PC-9 (cell line): ENCODE data around the gene MYO6. TPM values are rescaled to one million over a fixed set of nuclear protein-coding genes. Genes with fewer than 3 reads are reported as not detected.

Experiments
- BruUV-seq: library from RNA; stranded (reverse); fragments of 400-500 nt; replicated peaks from 2 replicates; lab custom pipeline; 2021; lab: Mats Ljungman, UMichigan
- CTCF ChIA-PET: fragments of 300-600 bp; sonication (Branson Sonifier 250); formaldehyde crosslinking; loops from one replicate; lab custom pipeline; 2022; ENCODE audit warnings: antibody characterized with exemption; lab: Charles Lee
- POLR2A ChIA-PET: fragments of 300-600 bp; sonication (Branson Sonifier 250); formaldehyde crosslinking; loops from one replicate; lab custom pipeline; 2022; ENCODE audit warnings: antibody characterized with exemption; ENCODE audit not compliant: unreplicated experiment; lab: Charles Lee
- DNase-seq, 2 experiments: peaks; one replicate each; pipeline versions ENCODE4 v3.0.0 to v3.0.0-alpha.2; 2015 to 2022; ENCODE audit warnings: mixed read lengths in 1 of 2
- H2AFZ ChIP-seq: fragments of 200-600 bp; sonication (generic); 2 replicates; pipeline ENCODE4 v1.8.1; 2017; ENCODE audit warnings: antibody characterized with exemption
- H3F3A ChIP-seq: fragments of 200-600 bp; sonication (generic); 2 replicates; pipeline ENCODE4 v1.8.1; 2017; ENCODE audit warnings: antibody characterized with exemption, mild to moderate bottlenecking, low read depth; ENCODE audit not compliant: insufficient read depth
- H3K27ac ChIP-seq: fragments of 200-600 bp; sonication (generic); 2 replicates; pipeline ENCODE4 v1.6.1; 2016; ENCODE audit warnings: mixed run types
- H3K27me3 ChIP-seq: fragments of 200-600 bp; sonication (generic); 2 replicates; pipeline ENCODE4 v1.6.1; 2016; ENCODE audit warnings: low read depth, mixed run types; ENCODE audit not compliant: insufficient read depth
- H3K36me3 ChIP-seq: fragments of 200-600 bp; sonication (generic); 2 replicates; pipeline ENCODE4 v1.6.1; 2016; ENCODE audit warnings: low read depth, mixed run types
- H3K4me1 ChIP-seq: fragments of 200-600 bp; sonication (generic); replicated peaks from 2 replicates; pipeline ENCODE4 v1.6.1; 2016; ENCODE audit warnings: mixed run types; ENCODE audit not compliant: insufficient read depth
- H3K4me2 ChIP-seq: fragments of 200-600 bp; sonication (generic); 2 replicates; pipeline ENCODE4 v1.6.1; 2017; ENCODE audit warnings: mixed run types
- H3K4me3 ChIP-seq: fragments of 200-600 bp; sonication (generic); 2 replicates; pipeline ENCODE4 v1.6.1; 2016; ENCODE audit warnings: mixed run types
- H3K79me2 ChIP-seq: fragments of 200-600 bp; sonication (generic); 2 replicates; pipeline ENCODE4 v1.6.1; 2017; ENCODE audit warnings: low read depth, mixed run types
- H3K9me2 ChIP-seq: fragments of 200-600 bp; sonication (generic); 2 replicates; pipeline ENCODE4 v1.8.1; 2017; ENCODE audit warnings: mild to moderate bottlenecking; ENCODE audit not compliant: insufficient read depth
- H3K9me3 ChIP-seq: fragments of 200-600 bp; sonication (generic); 2 replicates; pipeline ENCODE4 v1.8.1; 2016; ENCODE audit warnings: low read depth; ENCODE audit not compliant: insufficient read depth
- H4K20me1 ChIP-seq: fragments of 200-600 bp; sonication (generic); 2 replicates; pipeline ENCODE4 v1.8.1; 2017; ENCODE audit not compliant: insufficient read depth
- CTCF ChIP-seq: fragments of 200-600 bp; sonication (generic); conservative IDR thresholded peaks from 2 replicates; pipeline ENCODE4 v1.6.1; 2017; ENCODE audit warnings: mixed run types, antibody characterized with exemption, mild to moderate bottlenecking, moderate library complexity
- EZH2 ChIP-seq: fragments of 200-600 bp; sonication (generic); IDR thresholded peaks from 2 replicates; pipeline ENCODE4 v1.8.0; 2017; ENCODE audit warnings: antibody characterized with exemption, low read depth
- intact Hi-C: fragments of 100-400 bp; cut with micrococcal nuclease; formaldehyde crosslinking; loops from one replicate; pipeline ENCODE4 v1.10.0; 2022; ENCODE audit not compliant: unreplicated experiment
- total RNA-seq: library from RNA; stranded (reverse); gene quantifications from 2 replicates; pipeline ENCODE4 v1.2.3, GENCODE V29; 2021

MYO6 gene
- total RNA-seq, 1 experiment from 2014 or later: 93.0 TPM

- peaks cover 23% of the 10 kb centered on the region for H3K4me1 ChIP-seq
- BruUV-seq: no TSS peak
- intact Hi-C loops: no loop called here
- no peak for DNase-seq
- H3K4me2 ChIP-seq: 0 out of 2 replicates have a peak overlapping the region, but pooled peaks have one; percentile 6
- peaks cover 21% of the 10 kb centered on the region for H3K79me2 ChIP-seq
- no peak overlapping the region for H2AFZ ChIP-seq
- ChIA-PET POLR2A (no interaction called here), CTCF (no interaction called here)
- no peaks in the 10 kb centered on the region for H3K9me3 ChIP-seq
- H3K36me3 ChIP-seq: 0 out of 2 replicates have a peak, but pooled peaks cover 6% of the 10 kb centered on the region
- no peak overlapping the region for H3K4me3 ChIP-seq
- no peaks in the 10 kb centered on the region for H3K27me3 ChIP-seq
- no peak for TF ChIP-seq EZH2
- peaks cover 12% of the 10 kb centered on the region; the same call in 1 of the 2 replicates for H3F3A ChIP-seq
- no peak overlapping the region for H3K27ac ChIP-seq
- H3K9me2 ChIP-seq: no peaks in the 10 kb centered on the region
- no peaks in the 10 kb centered on the region; the same call in none of the 2 replicates for H4K20me1 ChIP-seq
Measured at GRCh38 chr6:75800708-75801505, 51.9 kb downstream of the MYO6 start.

- no peak overlapping the region for H3K4me3 ChIP-seq
- BruUV-seq: no TSS peak
- no peak for TF ChIP-seq EZH2
- no peak for TF ChIP-seq CTCF
- no peaks in the 10 kb centered on the region for H3K9me2 ChIP-seq
- H3K9me3 ChIP-seq: no peaks in the 10 kb centered on the region
- peaks cover 15% of the 10 kb centered on the region for H3K79me2 ChIP-seq
- intact Hi-C loops: no loop called here
- no peaks in the 10 kb centered on the region; the same call in none of the 2 replicates for H4K20me1 ChIP-seq
- H3K36me3 ChIP-seq: 0 out of 2 replicates have a peak, but pooled peaks cover 6% of the 10 kb centered on the region
- H3K4me1 ChIP-seq: peaks cover 23% of the 10 kb centered on the region
- H3F3A ChIP-seq: peaks cover 12% of the 10 kb centered on the region; the same call in 1 of the 2 replicates
- ChIA-PET POLR2A (no interaction called here), CTCF (no interaction called here)
- no peak overlapping the region for H3K27ac ChIP-seq
- no peak overlapping the region for H2AFZ ChIP-seq
- no peaks in the 10 kb centered on the region for H3K27me3 ChIP-seq
- H3K4me2 ChIP-seq: no peak overlapping the region
- no peak for DNase-seq
Measured at GRCh38 chr6:75802366-75802765, 53.3 kb downstream of the MYO6 start.

- POLR2A ChIA-PET: no interaction called here
- no peak for DNase-seq
- BruUV-seq: no TSS peak
Measured at GRCh38 chr6:75808507-75808906, 59.5 kb downstream of the MYO6 start.

More at GRCh38 chr6:75808507-75808906, 59.5 kb downstream of the MYO6 start:
- Histone ChIP-seq H3K27me3 (no peaks in the 10 kb centered on the region), H3K9me2 (no peaks in the 10 kb centered on the region), H3K36me3 (no peaks in the 10 kb centered on the region), H3K4me1 (peaks cover 9% of the 10 kb centered on the region), H4K20me1 (no peaks in the 10 kb centered on the region; the same call in 1 of the 2 replicates), H3K4me2 (no peak overlapping the region), H3K9me3 (no peaks in the 10 kb centered on the region), H3F3A (peaks cover 8% of the 10 kb centered on the region; the same call in 1 of the 2 replicates), H3K27ac (no peak overlapping the region), H2AFZ (no peak overlapping the region), H3K79me2 (0 out of 2 replicates have a peak, but pooled peaks cover 9% of the 10 kb centered on the region), H3K4me3 (no peak overlapping the region)
- intact Hi-C loops: no loop called here
- TF ChIP-seq CTCF (no peak), EZH2 (no peak)
- CTCF ChIA-PET: interaction anchor here (0.8 kb wide), 1 partner anchor 62 kb away, joined by 5 read pairs; no protein-coding TSS in a partner anchor
